ENCODE data around the gene TET2. TPM values are rescaled to one million over a fixed set of nuclear protein-coding genes. Genes with fewer than 3 reads are reported as not detected.

The TET2 gene
- polyA plus RNA-seq, 1 experiment: 6.9 TPM

GRCh38 chr4:105227054-105227453 lies 80.4 kb downstream of the TET2 start:
- H3K4me3 ChIP-seq (ENCODE audit: low read depth, low read length): no peak overlapping the region
- H3K36me3 ChIP-seq (ENCODE audit: control insufficient read depth, insufficient read depth, low read length): peaks cover 2% of the 10 kb centered on the region; the same call in 1 of the 2 replicates
- ChIA-PET CTCF (no interaction called here), POLR2A (no interaction called here)
- H3K27me3 ChIP-seq (ENCODE audit: control insufficient read depth, insufficient read depth, low read length): no peaks in the 10 kb centered on the region
- TF ChIP-seq, protein P1, sequence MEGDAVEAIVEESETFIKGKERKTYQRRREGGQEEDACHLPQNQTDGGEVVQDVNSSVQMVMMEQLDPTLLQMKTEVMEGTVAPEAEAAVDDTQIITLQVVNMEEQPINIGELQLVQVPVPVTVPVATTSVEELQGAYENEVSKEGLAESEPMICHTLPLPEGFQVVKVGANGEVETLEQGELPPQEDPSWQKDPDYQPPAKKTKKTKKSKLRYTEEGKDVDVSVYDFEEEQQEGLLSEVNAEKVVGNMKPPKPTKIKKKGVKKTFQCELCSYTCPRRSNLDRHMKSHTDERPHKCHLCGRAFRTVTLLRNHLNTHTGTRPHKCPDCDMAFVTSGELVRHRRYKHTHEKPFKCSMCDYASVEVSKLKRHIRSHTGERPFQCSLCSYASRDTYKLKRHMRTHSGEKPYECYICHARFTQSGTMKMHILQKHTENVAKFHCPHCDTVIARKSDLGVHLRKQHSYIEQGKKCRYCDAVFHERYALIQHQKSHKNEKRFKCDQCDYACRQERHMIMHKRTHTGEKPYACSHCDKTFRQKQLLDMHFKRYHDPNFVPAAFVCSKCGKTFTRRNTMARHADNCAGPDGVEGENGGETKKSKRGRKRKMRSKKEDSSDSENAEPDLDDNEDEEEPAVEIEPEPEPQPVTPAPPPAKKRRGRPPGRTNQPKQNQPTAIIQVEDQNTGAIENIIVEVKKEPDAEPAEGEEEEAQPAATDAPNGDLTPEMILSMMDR (IDR thresholded peaks at IDR 0.05; ENCODE audit: insufficient read depth, low read depth, low read length): no peak
- DNase-seq (ENCODE audit: low read depth): no peak

DNA sequence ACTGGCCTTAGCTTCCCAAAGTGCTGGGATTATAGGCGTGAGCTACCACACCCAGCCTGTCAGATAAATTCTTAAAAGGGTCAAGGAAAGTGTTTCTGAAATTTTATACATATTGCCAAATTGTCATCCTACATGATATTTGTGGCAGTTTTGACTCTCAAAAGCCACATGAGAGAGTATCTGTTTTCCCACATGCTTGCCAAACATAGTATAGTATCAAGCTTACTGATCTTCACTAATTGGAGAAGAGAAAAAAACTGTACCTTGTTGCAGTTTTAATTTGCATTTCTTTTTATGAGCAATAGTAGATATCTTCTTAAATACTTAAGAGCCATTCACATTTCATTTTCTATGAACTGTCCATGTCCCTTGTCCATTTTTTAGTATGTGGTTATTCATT lies 83.6 kb downstream of the TET2 start:
- CTCF ChIA-PET: no interaction called here
- TF ChIP-seq, protein P1 (IDR thresholded peaks at IDR 0.05; ENCODE audit: insufficient read depth, low read depth, low read length): no peak
- H3K36me3 ChIP-seq (ENCODE audit: control insufficient read depth, insufficient read depth, low read length): peaks cover 7% of the 10 kb centered on the region
- no peak overlapping the region for H3K4me3 ChIP-seq (ENCODE audit: low read depth, low read length)
- POLR2A ChIA-PET: no interaction called here
- DNase-seq (ENCODE audit: low read depth): no peak
- no peaks in the 10 kb centered on the region for H3K27me3 ChIP-seq (ENCODE audit: control insufficient read depth, insufficient read depth, low read length)

- Histone ChIP-seq H3K36me3 (ENCODE audit: control insufficient read depth, insufficient read depth, low read length) (peaks cover 12% of the 10 kb centered on the region), H3K4me3 (ENCODE audit: low read depth, low read length) (no peak overlapping the region), H3K27me3 (ENCODE audit: control insufficient read depth, insufficient read depth, low read length) (no peaks in the 10 kb centered on the region)
- POLR2A ChIA-PET: no interaction called here
- CTCF ChIA-PET: no interaction called here
- no peak for DNase-seq (ENCODE audit: low read depth)
- TF ChIP-seq, protein P1 (IDR thresholded peaks at IDR 0.05; ENCODE audit: insufficient read depth, low read depth, low read length): no peak
Observed at GRCh38 chr4:105232374-105232773, 85.7 kb downstream of the TET2 start.

DNA sequence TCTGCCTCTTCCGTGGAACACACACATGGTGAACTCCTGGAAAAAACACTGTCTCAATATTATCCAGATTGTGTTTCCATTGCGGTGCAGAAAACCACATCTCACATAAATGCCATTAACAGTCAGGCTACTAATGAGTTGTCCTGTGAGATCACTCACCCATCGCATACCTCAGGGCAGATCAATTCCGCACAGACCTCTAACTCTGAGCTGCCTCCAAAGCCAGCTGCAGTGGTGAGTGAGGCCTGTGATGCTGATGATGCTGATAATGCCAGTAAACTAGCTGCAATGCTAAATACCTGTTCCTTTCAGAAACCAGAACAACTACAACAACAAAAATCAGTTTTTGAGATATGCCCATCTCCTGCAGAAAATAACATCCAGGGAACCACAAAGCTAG lies 87.9 kb downstream of the TET2 start:
- no peak for DNase-seq (ENCODE audit: low read depth)
- Histone ChIP-seq H3K27me3 (ENCODE audit: control insufficient read depth, insufficient read depth, low read length) (no peaks in the 10 kb centered on the region), H3K36me3 (ENCODE audit: control insufficient read depth, insufficient read depth, low read length) (peaks cover 12% of the 10 kb centered on the region), H3K4me3 (ENCODE audit: low read depth, low read length) (no peak overlapping the region)
- TF ChIP-seq, protein P1 (IDR thresholded peaks at IDR 0.05; ENCODE audit: insufficient read depth, low read depth, low read length): no peak
- CTCF ChIA-PET: no interaction called here
- POLR2A ChIA-PET: no interaction called here

- Histone ChIP-seq H3K27me3 (ENCODE audit: control insufficient read depth, insufficient read depth, low read length) (no peaks in the 10 kb centered on the region), H3K4me3 (ENCODE audit: low read depth, low read length) (no peak overlapping the region), H3K36me3 (ENCODE audit: control insufficient read depth, insufficient read depth, low read length) (peaks cover 12% of the 10 kb centered on the region)
- TF ChIP-seq, protein P1 (IDR thresholded peaks at IDR 0.05; ENCODE audit: insufficient read depth, low read depth, low read length): no peak
- DNase-seq (ENCODE audit: low read depth): no peak
- ChIA-PET POLR2A (no interaction called here), CTCF (no interaction called here)
Observed at GRCh38 chr4:105236202-105236915, 89.7 kb downstream of the TET2 start.
